ENCODE data around the gene RAP1A. TPM values are rescaled to one million over a fixed set of nuclear protein-coding genes. Genes with fewer than 3 reads are reported as not detected.

Gene RAP1A
- total and polyA plus RNA-seq, 3 experiments from 2014 or later = 60.8 to 256 (median 252) TPM

- H3K4me3 Mint-ChIP-seq = peak overlapping the region in 1 of 7 donors; percentile 19
- Histone ChIP-seq H3K4me3 (ENCODE audit: low read length) (no peak overlapping the region), H3K27me3 (ENCODE audit: insufficient read depth, low read length, poor library complexity, severe bottlenecking) (no peaks in the 10 kb centered on the region), H3K27ac (ENCODE audit: low read depth, low read length) (no peak overlapping the region), H3K9me3 (ENCODE audit: low read length) (no peaks in the 10 kb centered on the region), H3K4me1 (ENCODE audit: insufficient read depth, low read length) (peaks cover 12% of the 10 kb centered on the region), H3K36me3 (ENCODE audit: insufficient read depth, low read length) (no peaks in the 10 kb centered on the region)
- no peak for DNase-seq
- H3K27me3 Mint-ChIP-seq = no peaks in the 10 kb centered on the region
- ChIA-PET POLR2A (interaction anchor here (1.6 kb wide), 1 partner anchor 11 kb away, joined by 22 read pairs; no protein-coding TSS in a partner anchor), CTCF (interaction anchor here (1.1 to 2.2 kb wide), 5 partner anchors 10 to 83 kb away, joined by 3 to 13 read pairs (median 6); no protein-coding TSS in a partner anchor)
- peak overlapping the region in 2 of 8 donors; percentile 33 to 57 for H3K27ac Mint-ChIP-seq
- H3K36me3 Mint-ChIP-seq = no peaks in the 10 kb centered on the region
- H3K9me3 Mint-ChIP-seq = no peaks in the 10 kb centered on the region
- peaks cover 14 to 23% (median 16%) of the 10 kb centered on the region in 3 donors for H3K4me1 Mint-ChIP-seq
These were observed 37.6 kb upstream of the RAP1A start for GRCh38 chr1:111582016-111582415.

GRCh38 chr1:111582644-111583618, 36.7 kb upstream of the RAP1A start:
- Mint-ChIP-seq H3K4me1 (peaks cover 14 to 23% (median 16%) of the 10 kb centered on the region in 3 donors), H3K9me3 (no peaks in the 10 kb centered on the region), H3K4me3 (peak overlapping the region in 2 of 7 donors; percentile 12 to 25), H3K27me3 (no peaks in the 10 kb centered on the region), H3K27ac (peak overlapping the region in 4 of 8 donors; percentile 8 to 59 (median 53)), H3K36me3 (no peaks in the 10 kb centered on the region)
- H3K27ac ChIP-seq (ENCODE audit: low read depth, low read length) = no peak overlapping the region
- H3K4me3 ChIP-seq (ENCODE audit: low read length) = no peak overlapping the region
- no peaks in the 10 kb centered on the region for H3K36me3 ChIP-seq (ENCODE audit: insufficient read depth, low read length)
- ChIA-PET CTCF (interaction anchor here (1.1 to 2.2 kb wide), 5 partner anchors 10 to 84 kb away, joined by 3 to 13 read pairs (median 6); no protein-coding TSS in a partner anchor), POLR2A (interaction anchor here (1.6 kb wide), 1 partner anchor 10 kb away, joined by 22 read pairs; no protein-coding TSS in a partner anchor)
- no peak for DNase-seq
- peaks cover 14% of the 10 kb centered on the region for H3K4me1 ChIP-seq (ENCODE audit: insufficient read depth, low read length)
- H3K27me3 ChIP-seq (ENCODE audit: insufficient read depth, low read length, poor library complexity, severe bottlenecking) = no peaks in the 10 kb centered on the region
- H3K9me3 ChIP-seq (ENCODE audit: low read length) = no peaks in the 10 kb centered on the region

- Histone ChIP-seq H3K4me1 (ENCODE audit: insufficient read depth, low read length) (peaks cover 21% of the 10 kb centered on the region), H3K9me3 (ENCODE audit: low read length) (no peaks in the 10 kb centered on the region), H3K27ac (ENCODE audit: low read depth, low read length) (no peak overlapping the region), H3K27me3 (ENCODE audit: insufficient read depth, low read length, poor library complexity, severe bottlenecking) (no peaks in the 10 kb centered on the region), H3K4me3 (ENCODE audit: low read length) (no peak overlapping the region), H3K36me3 (ENCODE audit: insufficient read depth, low read length) (no peaks in the 10 kb centered on the region)
- Mint-ChIP-seq H3K4me3 (no peak overlapping the region), H3K36me3 (no peaks in the 10 kb centered on the region), H3K4me1 (peaks cover 14 to 25% (median 16%) of the 10 kb centered on the region in 3 donors), H3K27me3 (no peaks in the 10 kb centered on the region), H3K9me3 (no peaks in the 10 kb centered on the region), H3K27ac (peak overlapping the region in 1 of 8 donors; percentile 8)
- DNase-seq = no peak
- POLR2A ChIA-PET = interaction anchor here (0.7 kb wide), 1 partner anchor 78 kb away, joined by 3 read pairs; no protein-coding TSS in a partner anchor
- CTCF ChIA-PET = interaction anchor here (1.0 to 1.3 kb wide), 3 partner anchors 18 to 40 kb away, joined by 3 to 4 read pairs (median 3); no protein-coding TSS in a partner anchor
These were observed 34.0 kb upstream of the RAP1A start for GRCh38 chr1:111585447-111586086.

- H3K36me3 Mint-ChIP-seq = no peaks in the 10 kb centered on the region
- H3K4me1 Mint-ChIP-seq = peaks cover 12 to 26% (median 16%) of the 10 kb centered on the region in 3 donors
These were observed 33.5 kb upstream of the RAP1A start for GRCh38 chr1:111586112-111586511.

GRCh38 chr1:111587509-111588174, 31.9 kb upstream of the RAP1A start:
- H3K4me3 Mint-ChIP-seq = no peak overlapping the region
- no peak overlapping the region for H3K4me3 ChIP-seq (ENCODE audit: low read length)
- POLR2A ChIA-PET = interaction anchor here (0.8 kb wide), 1 partner anchor 876 kb away, joined by 3 read pairs; no protein-coding TSS in a partner anchor
- H3K27ac ChIP-seq (ENCODE audit: low read depth, low read length) = no peak overlapping the region
- H3K4me1 Mint-ChIP-seq = peaks cover 11 to 30% (median 18%) of the 10 kb centered on the region in 3 donors
- no peaks in the 10 kb centered on the region for H3K36me3 ChIP-seq (ENCODE audit: insufficient read depth, low read length)
- no peaks in the 10 kb centered on the region for H3K27me3 Mint-ChIP-seq
- peaks cover 25% of the 10 kb centered on the region for H3K4me1 ChIP-seq (ENCODE audit: insufficient read depth, low read length)
- H3K27me3 ChIP-seq (ENCODE audit: insufficient read depth, low read length, poor library complexity, severe bottlenecking) = no peaks in the 10 kb centered on the region
- H3K27ac Mint-ChIP-seq = no peak overlapping the region
- H3K9me3 Mint-ChIP-seq = no peaks in the 10 kb centered on the region
- no peak for DNase-seq
- H3K9me3 ChIP-seq (ENCODE audit: low read length) = no peaks in the 10 kb centered on the region
- H3K36me3 Mint-ChIP-seq = no peaks in the 10 kb centered on the region
- CTCF ChIA-PET = interaction anchor here (0.9 to 3.4 kb wide), 5 partner anchors 16 to 79 kb away, joined by 3 to 10 read pairs (median 3); no protein-coding TSS in a partner anchor

More at GRCh38 chr1:111586112-111586511, 33.5 kb upstream of the RAP1A start:
- ChIA-PET CTCF (interaction anchor here (1.2 to 3.4 kb wide), 4 partner anchors 15 to 78 kb away, joined by 3 to 10 read pairs (median 4); no protein-coding TSS in a partner anchor), POLR2A (interaction anchor here (0.7 kb wide), 1 partner anchor 79 kb away, joined by 3 read pairs; no protein-coding TSS in a partner anchor)
- no peak overlapping the region for H3K4me3 Mint-ChIP-seq
- no peaks in the 10 kb centered on the region for H3K27me3 Mint-ChIP-seq
- Histone ChIP-seq H3K36me3 (ENCODE audit: insufficient read depth, low read length) (no peaks in the 10 kb centered on the region), H3K4me1 (ENCODE audit: insufficient read depth, low read length) (peaks cover 21% of the 10 kb centered on the region), H3K27ac (ENCODE audit: low read depth, low read length) (no peak overlapping the region), H3K4me3 (ENCODE audit: low read length) (no peak overlapping the region), H3K9me3 (ENCODE audit: low read length) (no peaks in the 10 kb centered on the region), H3K27me3 (ENCODE audit: insufficient read depth, low read length, poor library complexity, severe bottlenecking) (no peaks in the 10 kb centered on the region)
- DNase-seq = no peak
- H3K27ac Mint-ChIP-seq = peak overlapping the region in 2 of 8 donors; percentile 8 to 36
- no peaks in the 10 kb centered on the region for H3K9me3 Mint-ChIP-seq

- H3K27ac Mint-ChIP-seq = peak overlapping the region; percentile 74 to 97 (median 88)
- Histone ChIP-seq H3K4me1 (ENCODE audit: insufficient read depth, low read length) (peaks cover 62% of the 10 kb centered on the region), H3K27me3 (ENCODE audit: insufficient read depth, low read length, poor library complexity, severe bottlenecking) (no peaks in the 10 kb centered on the region), H3K36me3 (ENCODE audit: insufficient read depth, low read length) (no peaks in the 10 kb centered on the region), H3K9me3 (ENCODE audit: low read length) (no peaks in the 10 kb centered on the region), H3K27ac (ENCODE audit: low read depth, low read length) (peak overlapping the region; percentile 38), H3K4me3 (ENCODE audit: low read length) (no peak overlapping the region)
- POLR2A ChIA-PET = interaction anchor here (0.7 to 1.8 kb wide), 7 partner anchors 11 to 84 kb away, joined by 3 to 42 read pairs (median 5); partner anchors contain the start of gene RAP1A
- H3K4me3 Mint-ChIP-seq = no peak overlapping the region
- H3K27me3 Mint-ChIP-seq = no peaks in the 10 kb centered on the region
- no peaks in the 10 kb centered on the region for H3K9me3 Mint-ChIP-seq
- H3K4me1 Mint-ChIP-seq = peaks cover 48 to 61% (median 56%) of the 10 kb centered on the region in 3 donors
- peaks cover 0 to 3% (median 0%) of the 10 kb centered on the region in 3 donors for H3K36me3 Mint-ChIP-seq
- no peak for DNase-seq
- CTCF ChIA-PET = interaction anchor here (0.9 to 4.6 kb wide), 6 partner anchors 9 to 84 kb away, joined by 3 to 42 read pairs (median 15); partner anchors contain the start of gene RAP1A
These were observed 27.7 kb upstream of the RAP1A start for GRCh38 chr1:111591937-111592336.
